Kidney epithelial cell (primary cell): ENCODE measurements around the gene PGAM5. TPM values are rescaled to one million over a fixed set of nuclear protein-coding genes. Genes with fewer than 3 reads are reported as not detected.

Experiments
- DNase-seq: peaks from one replicate; pipeline ENCODE4 v3.0.0-alpha.2; 2010; ENCODE audit warnings: low read depth
- H3K27me3 ChIP-seq: 2 replicates; pipeline ENCODE4 v1.6.0; 2011; ENCODE audit warnings: low read length; ENCODE audit not compliant: control insufficient read depth, insufficient read depth
- H3K36me3 ChIP-seq: 2 replicates; pipeline ENCODE4 v1.5.1; 2011; ENCODE audit warnings: low read length; ENCODE audit not compliant: control insufficient read depth, insufficient read depth
- H3K4me3 ChIP-seq: 2 replicates; pipeline ENCODE4 v1.5.1; 2011; ENCODE audit warnings: low read depth, mild to moderate bottlenecking, control low read depth, low read length
- total RNA-seq: library from RNA; depleted of rRNA; stranded (reverse); fragments of >200 nt; gene quantifications from 2 replicates; pipeline ENCODE4 v1.2.3, GENCODE V29; 2015
- TF ChIP-seq, protein P1 (sequence below): IDR thresholded peaks from 2 replicates; pipeline ENCODE4 v1.5.1; 2011; ENCODE audit warnings: mild to moderate bottlenecking, moderate library complexity, low read length, control low read depth, inconsistent platforms; ENCODE audit not compliant: insufficient read depth, poor library complexity, severe bottlenecking

The PGAM5 gene
- total RNA-seq, 1 donor from 2014 or later: 40.4 TPM

DNA sequence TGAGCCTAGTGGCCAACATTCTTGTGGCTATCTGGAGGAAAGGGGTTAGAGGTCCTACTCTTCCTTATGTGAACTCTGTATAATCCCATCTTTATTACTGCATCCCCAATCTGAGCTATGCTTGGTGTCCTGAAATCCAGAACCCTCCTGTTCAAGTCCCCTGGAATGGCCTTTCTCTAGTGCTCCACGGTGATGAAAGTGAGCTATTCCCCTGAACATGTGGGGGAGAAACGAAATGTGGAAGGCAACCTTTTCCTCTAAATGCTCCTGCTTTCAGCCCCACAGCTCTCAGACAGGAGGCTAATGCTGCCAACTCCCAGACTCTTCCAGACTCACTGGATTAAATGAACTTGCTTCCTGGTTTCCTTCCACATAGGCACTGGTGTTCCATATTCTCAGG is 2.5 kb upstream of the PGAM5 start:
- Histone ChIP-seq H3K4me3 (no peak overlapping the region), H3K36me3 (no peaks in the 10 kb centered on the region), H3K27me3 (no peaks in the 10 kb centered on the region)
- TF ChIP-seq, protein P1, sequence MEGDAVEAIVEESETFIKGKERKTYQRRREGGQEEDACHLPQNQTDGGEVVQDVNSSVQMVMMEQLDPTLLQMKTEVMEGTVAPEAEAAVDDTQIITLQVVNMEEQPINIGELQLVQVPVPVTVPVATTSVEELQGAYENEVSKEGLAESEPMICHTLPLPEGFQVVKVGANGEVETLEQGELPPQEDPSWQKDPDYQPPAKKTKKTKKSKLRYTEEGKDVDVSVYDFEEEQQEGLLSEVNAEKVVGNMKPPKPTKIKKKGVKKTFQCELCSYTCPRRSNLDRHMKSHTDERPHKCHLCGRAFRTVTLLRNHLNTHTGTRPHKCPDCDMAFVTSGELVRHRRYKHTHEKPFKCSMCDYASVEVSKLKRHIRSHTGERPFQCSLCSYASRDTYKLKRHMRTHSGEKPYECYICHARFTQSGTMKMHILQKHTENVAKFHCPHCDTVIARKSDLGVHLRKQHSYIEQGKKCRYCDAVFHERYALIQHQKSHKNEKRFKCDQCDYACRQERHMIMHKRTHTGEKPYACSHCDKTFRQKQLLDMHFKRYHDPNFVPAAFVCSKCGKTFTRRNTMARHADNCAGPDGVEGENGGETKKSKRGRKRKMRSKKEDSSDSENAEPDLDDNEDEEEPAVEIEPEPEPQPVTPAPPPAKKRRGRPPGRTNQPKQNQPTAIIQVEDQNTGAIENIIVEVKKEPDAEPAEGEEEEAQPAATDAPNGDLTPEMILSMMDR: no peak
- DNase-seq: no peak

DNA sequence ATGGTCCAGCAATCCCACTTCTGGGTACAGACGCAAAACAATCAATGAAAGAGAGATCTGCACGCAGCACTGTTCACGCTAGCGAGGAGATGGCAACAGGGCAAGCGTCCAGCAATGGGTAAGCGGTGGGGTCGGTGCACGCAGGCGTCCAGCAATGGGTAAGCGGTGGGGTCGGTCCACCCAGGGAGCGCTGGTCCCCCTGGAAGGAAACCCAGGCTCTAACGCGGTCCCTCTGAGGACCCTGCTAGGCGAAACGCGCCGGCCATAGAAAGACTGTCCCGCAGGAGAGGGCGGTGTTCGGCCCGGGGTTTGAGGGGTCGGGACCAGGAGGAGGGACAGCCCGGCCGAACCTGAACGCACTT is 618 bp upstream of the PGAM5 start:
- H3K4me3 ChIP-seq: peak overlapping the region; percentile 93
- no peaks in the 10 kb centered on the region for H3K36me3 ChIP-seq
- TF ChIP-seq, protein P1: no peak
- DNase-seq: no peak
- H3K27me3 ChIP-seq: no peaks in the 10 kb centered on the region

DNA sequence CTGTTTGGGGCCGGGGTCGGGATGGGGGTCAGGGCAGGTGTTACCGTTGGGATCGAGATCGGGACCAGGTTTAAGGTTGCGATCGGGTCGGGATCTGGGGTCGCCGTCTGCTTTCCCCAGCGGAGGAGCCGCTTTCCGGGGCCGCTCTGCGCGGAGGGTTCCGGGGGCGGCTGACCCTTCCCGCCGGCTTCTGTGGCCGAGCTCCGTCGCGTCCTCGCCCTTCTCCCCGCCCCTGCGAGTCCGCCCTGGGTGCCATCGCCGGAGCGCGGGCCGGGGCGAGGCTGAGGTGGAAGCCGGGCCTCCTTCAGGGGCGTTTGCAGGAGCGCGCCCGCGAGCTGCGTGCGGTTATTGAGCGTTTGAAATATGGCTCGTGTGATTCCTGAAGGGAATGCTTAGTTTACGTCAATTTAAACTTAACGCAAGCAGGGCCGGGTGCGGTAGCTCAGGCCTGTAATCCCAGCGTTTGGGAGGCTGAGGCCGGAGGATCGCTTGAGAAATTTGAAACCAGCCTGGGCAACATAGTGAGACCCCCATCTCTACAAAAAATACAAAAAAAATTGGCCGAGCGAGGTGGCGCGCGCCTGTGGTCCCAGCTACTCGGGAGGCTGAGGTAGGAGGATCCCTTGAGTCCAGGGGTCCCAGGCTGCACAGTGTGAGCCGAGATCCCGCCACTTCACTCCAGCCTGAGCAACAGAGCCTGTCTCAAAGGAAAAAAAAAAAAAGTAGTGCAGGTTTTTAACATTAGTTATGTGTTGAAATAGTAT is 620 bp downstream of the PGAM5 start:
- TF ChIP-seq, protein P1: no peak

DNA sequence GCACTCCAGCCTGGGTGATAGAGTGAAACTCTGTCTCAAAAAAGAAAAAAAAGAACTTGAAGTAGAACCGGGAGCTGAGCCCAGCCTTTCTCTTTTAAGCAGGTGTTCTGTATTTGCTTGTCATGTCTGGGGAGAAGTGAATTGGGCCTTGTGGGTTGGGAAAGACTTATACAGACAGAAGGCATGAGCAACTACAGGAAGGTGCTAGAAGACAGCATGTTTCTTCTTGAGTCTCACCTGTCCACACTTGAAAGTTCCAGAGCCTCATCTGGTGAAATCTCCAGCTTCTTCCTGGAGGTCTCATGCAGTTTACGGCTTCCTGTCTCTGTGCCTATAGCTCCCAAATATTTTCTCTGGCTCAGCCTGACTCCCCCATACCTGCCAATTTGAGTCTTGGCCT is 2.5 kb downstream of the PGAM5 start:
- H3K4me3 ChIP-seq: no peak overlapping the region
- no peaks in the 10 kb centered on the region for H3K27me3 ChIP-seq
- no peak for DNase-seq
- TF ChIP-seq, protein P1: no peak
- no peaks in the 10 kb centered on the region for H3K36me3 ChIP-seq

More for the DNA sequence above, 620 bp downstream of the PGAM5 start:
- peak overlapping the region; percentile 93 for H3K4me3 ChIP-seq
- H3K27me3 ChIP-seq: no peaks in the 10 kb centered on the region
- H3K36me3 ChIP-seq: no peaks in the 10 kb centered on the region
- no peak for DNase-seq

DNA sequence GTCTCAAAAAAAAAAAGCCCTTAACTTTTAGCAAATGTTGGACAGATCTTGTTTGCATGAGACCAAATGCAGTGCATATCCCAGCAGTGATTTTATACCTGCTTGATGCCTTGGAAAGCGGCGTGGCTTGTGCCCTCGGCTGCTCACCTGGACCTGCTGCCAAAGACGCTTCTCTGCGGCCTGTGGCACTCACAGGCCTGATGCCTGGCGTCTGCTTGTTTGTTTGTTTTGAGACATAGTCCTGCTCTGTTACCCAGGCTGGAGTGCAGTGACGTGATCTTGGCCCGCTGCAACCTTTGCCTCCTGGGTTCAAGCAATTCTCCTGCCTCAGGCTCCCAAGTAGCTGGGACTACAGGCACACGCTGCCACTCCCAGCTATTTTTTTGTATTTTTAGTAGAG is 5.2 kb downstream of the PGAM5 start:
- TF ChIP-seq, protein P1: no peak
- DNase-seq: no peak
- Histone ChIP-seq H3K4me3 (no peak overlapping the region), H3K27me3 (no peaks in the 10 kb centered on the region), H3K36me3 (peaks cover 5% of the 10 kb centered on the region)

DNA sequence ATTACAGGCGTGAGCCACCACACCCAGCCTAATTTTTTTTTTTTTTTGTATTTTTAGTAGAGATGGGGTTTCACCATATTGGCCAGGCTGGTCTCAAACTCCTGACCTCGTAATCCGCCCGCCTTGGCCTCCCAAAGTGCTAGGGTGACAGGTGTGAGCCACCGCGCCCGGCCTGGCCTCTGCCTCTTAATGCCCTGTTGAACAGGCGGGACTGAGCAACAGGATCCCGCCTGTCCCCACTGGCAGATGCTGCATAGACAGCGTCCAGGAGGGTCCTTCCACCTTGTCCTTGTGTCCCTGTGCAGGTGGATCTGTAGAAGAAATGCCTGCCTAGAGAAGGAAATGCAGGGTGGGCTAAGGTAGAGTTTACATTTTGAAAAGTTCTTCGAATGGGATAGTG is 5.7 kb downstream of the PGAM5 start:
- Histone ChIP-seq H3K4me3 (no peak overlapping the region), H3K36me3 (peaks cover 5% of the 10 kb centered on the region), H3K27me3 (no peaks in the 10 kb centered on the region)
- no peak for DNase-seq
- TF ChIP-seq, protein P1: no peak
